GM23338 (cell line): ENCODE measurements around the gene CMTR1. TPM values are rescaled to one million over a fixed set of nuclear protein-coding genes. Genes with fewer than 3 reads are reported as not detected.

Source experiments
- ATAC-seq: fragments of 200-7000 bp; cut with Tn5 transposase; 3 replicates; pipeline ENCODE4 v1.9.1; 2020
- DNase-seq: peaks from one replicate; pipeline ENCODE4 v3.0.0-alpha.2; 2015; ENCODE audit warnings: low spot score
- H2AFZ ChIP-seq: fragments of 200-600 bp; sonication (generic); 2 replicates; pipeline ENCODE4 v1.8.0; 2016; ENCODE audit warnings: antibody characterized with exemption, mild to moderate bottlenecking, moderate library complexity
- H3F3A ChIP-seq: fragments of 200-600 bp; sonication (generic); replicated peaks from 2 replicates; pipeline ENCODE4 v1.8.0; 2017; ENCODE audit warnings: antibody characterized with exemption, mixed run types, low read depth
- H3K27ac ChIP-seq: fragments of 200-600 bp; sonication (generic); 2 replicates; pipeline ENCODE4 v1.6.1; 2016; ENCODE audit warnings: low read depth
- H3K27me3 ChIP-seq: fragments of 200-600 bp; sonication (generic); 2 replicates; pipeline ENCODE4 v1.8.0; 2016; ENCODE audit warnings: mild to moderate bottlenecking, mixed run types, moderate library complexity; ENCODE audit not compliant: insufficient read depth
- H3K36me3 ChIP-seq: fragments of 200-600 bp; sonication (generic); 2 replicates; pipeline ENCODE4 v1.8.0; 2016; ENCODE audit warnings: mild to moderate bottlenecking; ENCODE audit not compliant: insufficient read depth
- H3K4me1 ChIP-seq: fragments of 200-600 bp; sonication (generic); 2 replicates; pipeline ENCODE4 v1.8.0; 2016; ENCODE audit warnings: mild to moderate bottlenecking, moderate library complexity; ENCODE audit not compliant: insufficient read depth
- H3K4me2 ChIP-seq: fragments of 200-600 bp; sonication (generic); 2 replicates; pipeline ENCODE4 v1.7.1; 2017; ENCODE audit warnings: mixed run types
- H3K4me3 ChIP-seq: fragments of 200-600 bp; sonication (generic); 2 replicates; pipeline ENCODE4 v1.6.1; 2016; ENCODE audit warnings: mixed run types
- H3K79me2 ChIP-seq: fragments of 200-600 bp; sonication (generic); replicated peaks from 2 replicates; pipeline ENCODE4 v1.8.0; 2017; ENCODE audit warnings: mild to moderate bottlenecking; ENCODE audit not compliant: insufficient read depth
- H3K9me2 ChIP-seq: fragments of 200-600 bp; sonication (generic); 2 replicates; pipeline ENCODE4 v1.8.0; 2017; ENCODE audit not compliant: insufficient read depth
- H4K20me1 ChIP-seq: fragments of 200-600 bp; sonication (generic); replicated peaks from 2 replicates; pipeline ENCODE4 v1.8.0; 2017; ENCODE audit warnings: mild to moderate bottlenecking; ENCODE audit not compliant: insufficient read depth
- H3K27ac Mint-ChIP-seq: 2 replicates; pipeline ENCODE4 v1.8.0; 2020; ENCODE audit warnings: inconsistent platforms, mild to moderate bottlenecking, moderate library complexity, mixed read lengths
- H3K27me3 Mint-ChIP-seq: 3 replicates; pipeline ENCODE4 v1.8.0; 2022; ENCODE audit warnings: low read depth, mild to moderate bottlenecking, moderate library complexity, mixed read lengths, inconsistent platforms; ENCODE audit not compliant: insufficient read depth, poor library complexity
- H3K36me3 Mint-ChIP-seq: 3 replicates; pipeline ENCODE4 v1.8.0; 2021; ENCODE audit warnings: low read depth, mild to moderate bottlenecking, inconsistent platforms, moderate library complexity, mixed read lengths
- H3K4me1 Mint-ChIP-seq: 3 replicates; pipeline ENCODE4 v1.8.0; 2020; ENCODE audit warnings: mild to moderate bottlenecking, inconsistent platforms, mixed read lengths
- H3K4me3 Mint-ChIP-seq: 3 replicates; pipeline ENCODE4 v1.8.0; 2021; ENCODE audit warnings: moderate library complexity, mild to moderate bottlenecking, inconsistent platforms, mixed read lengths
- H3K9me3 Mint-ChIP-seq: 3 replicates; pipeline ENCODE4 v1.8.0; 2020; ENCODE audit warnings: moderate library complexity, mild to moderate bottlenecking, inconsistent platforms, mixed read lengths
- EZH2 ChIP-seq: fragments of 200-600 bp; sonication (generic); IDR thresholded peaks from one replicate; pipeline ENCODE4 v1.8.0; 2017; ENCODE audit warnings: antibody characterized with exemption, mild to moderate bottlenecking, low read depth; ENCODE audit not compliant: unreplicated experiment
- EZH2phosphoT487 ChIP-seq: fragments of 200-600 bp; sonication (generic); IDR thresholded peaks from one replicate; pipeline ENCODE4 v1.8.1; 2018; ENCODE audit warnings: antibody characterized with exemption; ENCODE audit not compliant: unreplicated experiment
- NANOG ChIP-seq: IDR thresholded peaks from 2 replicates; pipeline ENCODE4 v1.6.1; 2016; ENCODE audit warnings: antibody characterized with exemption, borderline replicate concordance
- ZNF114 ChIP-seq: fragments of 250-450 bp; sonication (Bioruptor Pico); IDR thresholded peaks from 2 replicates; pipeline ENCODE4 v1.5.0; 2020; ENCODE audit warnings: mild to moderate bottlenecking, moderate library complexity
- ZNF331 ChIP-seq: fragments of 250-450 bp; sonication (Bioruptor Pico); IDR thresholded peaks from 2 replicates; pipeline ENCODE4 v1.5.0; 2020; ENCODE audit warnings: low read depth, mild to moderate bottlenecking, moderate library complexity
- polyA plus RNA-seq: library from polyadenylated mRNA; unstranded; fragments of >200 nt; fragmentation: Nextera tagmentation; extraction: Ambion mirVana; gene quantifications from 2 replicates; pipeline ENCODE4 v1.2.1, GENCODE V29; 2016
- total RNA-seq: library from RNA; depleted of rRNA; stranded (reverse); fragments of >200 nt; shearing (Covaris generic); gene quantifications from 2 replicates; pipeline ENCODE4 v1.2.3, GENCODE V29; 2014
- TF ChIP-seq, protein P1 (sequence below): IDR thresholded peaks from one replicate; pipeline ENCODE4 v1.6.1; 2018; ENCODE audit warnings: antibody characterized with exemption; ENCODE audit not compliant: unreplicated experiment
- TF ChIP-seq, protein P2 (sequence below), 2 experiments: fragments of 200-600 bp in 1 of 2; sonication (generic) in 1 of 2; conservative IDR thresholded peaks; 2 replicates each; pipeline versions ENCODE4 v1.5.1 to v1.6.1; 2016 to 2017; ENCODE audit warnings: antibody characterized with exemption in 2 of 2, low read depth in 2 of 2, mild to moderate bottlenecking in 2 of 2, moderate library complexity in 1 of 2

Gene CMTR1
- total and polyA plus RNA-seq, 2 experiments from 2014 or later, result 7.3 to 36.4 TPM

- TF ChIP-seq, protein P1, sequence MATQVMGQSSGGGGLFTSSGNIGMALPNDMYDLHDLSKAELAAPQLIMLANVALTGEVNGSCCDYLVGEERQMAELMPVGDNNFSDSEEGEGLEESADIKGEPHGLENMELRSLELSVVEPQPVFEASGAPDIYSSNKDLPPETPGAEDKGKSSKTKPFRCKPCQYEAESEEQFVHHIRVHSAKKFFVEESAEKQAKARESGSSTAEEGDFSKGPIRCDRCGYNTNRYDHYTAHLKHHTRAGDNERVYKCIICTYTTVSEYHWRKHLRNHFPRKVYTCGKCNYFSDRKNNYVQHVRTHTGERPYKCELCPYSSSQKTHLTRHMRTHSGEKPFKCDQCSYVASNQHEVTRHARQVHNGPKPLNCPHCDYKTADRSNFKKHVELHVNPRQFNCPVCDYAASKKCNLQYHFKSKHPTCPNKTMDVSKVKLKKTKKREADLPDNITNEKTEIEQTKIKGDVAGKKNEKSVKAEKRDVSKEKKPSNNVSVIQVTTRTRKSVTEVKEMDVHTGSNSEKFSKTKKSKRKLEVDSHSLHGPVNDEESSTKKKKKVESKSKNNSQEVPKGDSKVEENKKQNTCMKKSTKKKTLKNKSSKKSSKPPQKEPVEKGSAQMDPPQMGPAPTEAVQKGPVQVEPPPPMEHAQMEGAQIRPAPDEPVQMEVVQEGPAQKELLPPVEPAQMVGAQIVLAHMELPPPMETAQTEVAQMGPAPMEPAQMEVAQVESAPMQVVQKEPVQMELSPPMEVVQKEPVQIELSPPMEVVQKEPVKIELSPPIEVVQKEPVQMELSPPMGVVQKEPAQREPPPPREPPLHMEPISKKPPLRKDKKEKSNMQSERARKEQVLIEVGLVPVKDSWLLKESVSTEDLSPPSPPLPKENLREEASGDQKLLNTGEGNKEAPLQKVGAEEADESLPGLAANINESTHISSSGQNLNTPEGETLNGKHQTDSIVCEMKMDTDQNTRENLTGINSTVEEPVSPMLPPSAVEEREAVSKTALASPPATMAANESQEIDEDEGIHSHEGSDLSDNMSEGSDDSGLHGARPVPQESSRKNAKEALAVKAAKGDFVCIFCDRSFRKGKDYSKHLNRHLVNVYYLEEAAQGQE, result no peak
Measured at GRCh38 chr6:37482606-37483251, 49.7 kb downstream of the CMTR1 start (continued).

DNA sequence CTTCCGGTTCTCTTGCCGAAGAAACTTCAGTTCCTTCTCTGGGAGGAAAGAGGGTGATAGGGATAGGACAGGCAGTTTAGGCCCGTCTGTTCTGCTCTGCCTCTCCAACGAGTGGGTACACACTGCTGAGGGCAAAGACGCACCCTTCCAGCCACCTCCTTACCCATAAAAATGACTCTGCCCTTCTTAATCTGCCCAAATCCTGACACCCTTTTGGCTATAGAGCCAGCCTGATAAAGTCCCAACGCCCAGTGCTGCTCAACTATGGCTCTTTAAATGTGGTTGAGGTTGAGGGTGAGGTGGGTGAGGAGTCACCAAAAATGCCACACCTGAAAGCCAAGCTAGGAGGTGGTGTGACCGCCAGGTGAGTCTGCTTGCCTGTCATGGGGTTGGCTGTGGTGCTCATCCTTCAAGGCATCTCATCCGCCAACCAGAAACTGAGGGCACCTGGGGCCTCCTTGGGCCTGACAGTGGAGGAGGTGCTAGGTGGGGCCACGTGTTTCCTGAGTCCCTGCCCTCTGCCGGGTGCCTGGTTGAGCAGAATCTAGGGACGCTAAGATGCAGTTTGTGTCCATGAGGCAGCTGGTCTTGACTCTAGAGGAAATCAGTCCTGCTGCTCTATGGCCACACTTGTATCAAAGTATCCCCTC lies 50.4 kb downstream of the CMTR1 start:
- H3K4me3 Mint-ChIP-seq, result no peak overlapping the region
- H3K4me1 Mint-ChIP-seq, result peaks cover 23% of the 10 kb centered on the region
- Histone ChIP-seq H3K27ac (no peak overlapping the region), H3K4me2 (no peak overlapping the region), H2AFZ (no peak overlapping the region), H3K4me3 (no peak overlapping the region), H3K36me3 (no peaks in the 10 kb centered on the region), H4K20me1 (no peaks in the 10 kb centered on the region; the same call in none of the 2 replicates), H3F3A (0 out of 2 replicates have a peak, but pooled peaks cover 6% of the 10 kb centered on the region), H3K4me1 (peaks cover 17% of the 10 kb centered on the region), H3K9me2 (no peaks in the 10 kb centered on the region), H3K27me3 (no peaks in the 10 kb centered on the region), H3K79me2 (no peaks in the 10 kb centered on the region)
- H3K36me3 Mint-ChIP-seq, result peaks cover 14% of the 10 kb centered on the region; the same call in 1 of the 3 replicates
- H3K27me3 Mint-ChIP-seq, result peaks cover 8% of the 10 kb centered on the region
- DNase-seq (no peak), ATAC-seq (no peak)
- no peaks in the 10 kb centered on the region for H3K9me3 Mint-ChIP-seq
- TF ChIP-seq ZNF114 (CRISPR knock-in tag), result no peak
- TF ChIP-seq, protein P2, sequence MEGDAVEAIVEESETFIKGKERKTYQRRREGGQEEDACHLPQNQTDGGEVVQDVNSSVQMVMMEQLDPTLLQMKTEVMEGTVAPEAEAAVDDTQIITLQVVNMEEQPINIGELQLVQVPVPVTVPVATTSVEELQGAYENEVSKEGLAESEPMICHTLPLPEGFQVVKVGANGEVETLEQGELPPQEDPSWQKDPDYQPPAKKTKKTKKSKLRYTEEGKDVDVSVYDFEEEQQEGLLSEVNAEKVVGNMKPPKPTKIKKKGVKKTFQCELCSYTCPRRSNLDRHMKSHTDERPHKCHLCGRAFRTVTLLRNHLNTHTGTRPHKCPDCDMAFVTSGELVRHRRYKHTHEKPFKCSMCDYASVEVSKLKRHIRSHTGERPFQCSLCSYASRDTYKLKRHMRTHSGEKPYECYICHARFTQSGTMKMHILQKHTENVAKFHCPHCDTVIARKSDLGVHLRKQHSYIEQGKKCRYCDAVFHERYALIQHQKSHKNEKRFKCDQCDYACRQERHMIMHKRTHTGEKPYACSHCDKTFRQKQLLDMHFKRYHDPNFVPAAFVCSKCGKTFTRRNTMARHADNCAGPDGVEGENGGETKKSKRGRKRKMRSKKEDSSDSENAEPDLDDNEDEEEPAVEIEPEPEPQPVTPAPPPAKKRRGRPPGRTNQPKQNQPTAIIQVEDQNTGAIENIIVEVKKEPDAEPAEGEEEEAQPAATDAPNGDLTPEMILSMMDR (conservative IDR thresholded peaks at IDR 0.05; ENCODE audit: low read depth in 2 of 2), result no peak
- TF ChIP-seq EZH2phosphoT487, result no peak
- no peak for TF ChIP-seq ZNF331 (CRISPR knock-in tag)
- TF ChIP-seq EZH2, result no peak
- no peak for TF ChIP-seq NANOG
- H3K27ac Mint-ChIP-seq, result no peak overlapping the region
